22Rv1 (cell line): Measurements from ENCODE around the gene SLC35F4.

Experiments
- H3K27ac ChIP-seq: fragments of 450-650 bp; 2 replicates; pipeline ENCODE4 v1.5.1; 2017
- ZFX ChIP-seq: fragments of 450-650 bp; IDR thresholded peaks from 2 replicates; pipeline ENCODE4 v1.6.1; 2017; ENCODE audit warnings: antibody characterized with exemption, borderline replicate concordance
- TF ChIP-seq, protein P1 (sequence below): fragments of 450-650 bp; IDR thresholded peaks from 2 replicates; pipeline ENCODE4 v1.5.1; 2017; ENCODE audit warnings: mild to moderate bottlenecking

Gene SLC35F4

DNA sequence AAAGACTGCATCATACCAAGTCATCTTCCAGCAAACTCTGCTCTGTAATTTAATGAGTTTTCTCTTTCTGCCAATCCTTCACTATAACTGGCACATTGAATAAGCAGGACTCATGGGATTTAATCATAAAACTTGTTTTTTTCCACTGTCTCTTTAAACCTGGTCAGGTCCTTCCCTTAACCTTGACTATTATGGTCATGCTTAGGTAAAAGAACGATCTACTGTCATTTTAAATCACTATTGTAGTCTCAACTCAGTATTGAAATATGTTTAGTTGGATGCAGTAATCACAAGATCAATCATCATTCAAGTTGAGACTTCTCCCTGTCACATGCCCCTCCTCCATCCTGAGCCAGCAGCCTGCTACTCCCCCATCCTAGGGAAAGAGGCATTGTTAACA is 56.1 kb downstream of the SLC35F4 start:
- no peak for TF ChIP-seq ZFX
- TF ChIP-seq, protein P1, sequence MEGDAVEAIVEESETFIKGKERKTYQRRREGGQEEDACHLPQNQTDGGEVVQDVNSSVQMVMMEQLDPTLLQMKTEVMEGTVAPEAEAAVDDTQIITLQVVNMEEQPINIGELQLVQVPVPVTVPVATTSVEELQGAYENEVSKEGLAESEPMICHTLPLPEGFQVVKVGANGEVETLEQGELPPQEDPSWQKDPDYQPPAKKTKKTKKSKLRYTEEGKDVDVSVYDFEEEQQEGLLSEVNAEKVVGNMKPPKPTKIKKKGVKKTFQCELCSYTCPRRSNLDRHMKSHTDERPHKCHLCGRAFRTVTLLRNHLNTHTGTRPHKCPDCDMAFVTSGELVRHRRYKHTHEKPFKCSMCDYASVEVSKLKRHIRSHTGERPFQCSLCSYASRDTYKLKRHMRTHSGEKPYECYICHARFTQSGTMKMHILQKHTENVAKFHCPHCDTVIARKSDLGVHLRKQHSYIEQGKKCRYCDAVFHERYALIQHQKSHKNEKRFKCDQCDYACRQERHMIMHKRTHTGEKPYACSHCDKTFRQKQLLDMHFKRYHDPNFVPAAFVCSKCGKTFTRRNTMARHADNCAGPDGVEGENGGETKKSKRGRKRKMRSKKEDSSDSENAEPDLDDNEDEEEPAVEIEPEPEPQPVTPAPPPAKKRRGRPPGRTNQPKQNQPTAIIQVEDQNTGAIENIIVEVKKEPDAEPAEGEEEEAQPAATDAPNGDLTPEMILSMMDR: no peak
- no peak overlapping the region for H3K27ac ChIP-seq

DNA sequence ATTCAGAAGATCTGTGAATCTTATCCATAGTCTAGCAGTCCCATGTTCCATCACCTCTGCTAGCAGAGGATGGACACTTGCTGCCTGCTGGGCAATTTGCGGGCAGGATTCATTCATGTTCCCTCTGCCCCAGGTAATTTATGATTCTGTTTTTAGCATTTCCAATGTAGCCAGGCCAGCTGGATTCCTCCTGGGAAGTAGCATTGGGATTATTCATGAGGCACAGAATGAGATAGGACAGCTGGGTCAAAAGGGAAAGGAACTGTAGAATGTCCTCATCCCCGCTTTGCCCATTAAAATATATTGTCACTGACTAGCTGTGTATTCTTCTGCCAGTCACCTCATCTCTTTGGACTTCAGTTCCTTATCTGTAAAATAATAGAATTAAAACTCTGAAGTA is 68.7 kb downstream of the SLC35F4 start:
- no peak overlapping the region for H3K27ac ChIP-seq
- TF ChIP-seq, protein P1: no peak
- TF ChIP-seq ZFX: no peak

DNA sequence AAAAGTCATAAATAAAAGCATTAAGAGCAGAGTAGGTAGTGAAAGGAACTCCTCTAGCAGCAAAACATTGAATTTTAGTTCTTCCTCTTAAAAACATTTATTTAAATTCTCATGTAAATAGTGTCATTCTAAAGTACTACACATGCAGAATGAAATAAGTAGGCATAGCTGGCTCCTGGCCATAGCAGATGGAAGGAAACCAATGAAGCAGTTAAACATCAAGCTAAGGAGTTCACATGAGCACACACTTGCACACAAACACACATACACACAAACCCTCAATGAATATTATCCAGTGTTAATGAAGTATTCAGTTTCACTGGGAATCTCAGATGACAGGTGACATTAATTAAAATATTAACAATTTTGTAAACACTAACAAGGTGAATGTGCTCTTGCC is 69.3 kb downstream of the SLC35F4 start:
- TF ChIP-seq, protein P1: no peak
- TF ChIP-seq ZFX: no peak
- no peak overlapping the region for H3K27ac ChIP-seq

DNA sequence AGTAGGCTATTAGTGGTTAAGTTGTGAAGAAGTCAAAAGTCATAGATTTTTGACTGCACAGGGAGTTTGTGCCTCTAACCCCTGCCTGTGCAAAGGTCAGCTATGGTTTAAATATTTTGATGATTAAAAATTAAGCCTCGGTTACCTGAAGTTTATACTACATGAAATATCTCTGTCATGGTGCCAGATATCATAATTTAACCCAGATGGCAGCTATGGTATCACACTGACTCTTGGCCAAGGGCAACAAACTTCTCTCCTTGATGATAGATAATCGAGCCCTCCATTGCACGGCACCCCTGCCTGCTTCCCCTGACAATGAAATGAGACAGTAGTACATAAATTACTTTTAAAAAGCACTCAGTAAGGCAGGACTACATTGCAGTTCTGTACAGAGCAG is 80.8 kb downstream of the SLC35F4 start:
- no peak overlapping the region for H3K27ac ChIP-seq
- TF ChIP-seq ZFX: no peak
- TF ChIP-seq, protein P1: no peak

DNA sequence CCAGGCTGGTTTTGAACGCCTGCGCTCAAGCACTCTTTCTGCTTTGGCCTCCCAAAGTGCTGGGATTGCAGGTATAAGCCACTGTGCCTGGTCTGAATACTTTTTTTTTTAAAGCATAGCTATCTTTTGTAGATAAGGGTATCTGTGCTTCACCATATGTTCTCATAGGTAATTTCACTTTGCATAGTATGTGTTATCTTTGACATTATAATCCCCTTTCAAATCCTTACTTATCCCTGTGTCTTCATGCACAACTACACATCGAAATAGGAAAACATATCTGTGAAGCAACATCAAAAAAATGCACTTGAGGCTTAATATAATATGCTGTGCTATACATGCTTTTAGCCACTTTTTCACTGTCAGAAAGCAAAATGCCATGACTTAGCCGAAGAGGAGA is 94.1 kb downstream of the SLC35F4 start:
- no peak overlapping the region for H3K27ac ChIP-seq
- TF ChIP-seq ZFX: no peak
- TF ChIP-seq, protein P1: no peak

DNA sequence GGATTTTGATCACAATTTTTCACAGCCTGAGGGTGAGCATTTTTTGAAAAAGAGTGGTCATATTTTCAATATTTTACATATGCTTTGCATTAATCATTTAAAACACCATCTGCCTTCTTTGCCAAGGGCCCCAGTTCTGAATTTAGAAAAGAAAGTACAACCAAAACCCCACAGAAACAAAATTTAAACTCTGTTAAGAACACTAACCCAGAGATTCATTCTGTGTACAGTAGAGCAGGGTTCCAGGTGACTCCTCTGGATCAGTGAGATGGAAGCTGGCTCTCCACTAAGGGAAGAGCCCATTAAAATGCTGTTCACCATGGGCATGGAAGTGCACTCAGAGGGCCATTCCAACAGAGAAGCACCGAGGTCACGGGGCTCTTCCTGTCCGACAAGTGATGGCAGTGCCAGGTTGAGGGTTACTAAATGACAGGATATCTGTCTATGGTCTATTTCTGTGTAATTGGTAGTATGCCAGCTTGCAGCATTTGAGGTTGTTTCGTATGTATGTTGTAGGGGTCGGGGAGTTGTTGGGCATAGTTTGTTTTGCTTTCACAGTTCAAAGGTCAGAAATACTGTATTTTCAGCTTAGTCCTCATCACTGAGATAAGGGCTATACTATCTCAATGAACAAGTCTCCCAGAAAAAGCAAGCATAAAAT is 95.9 kb downstream of the SLC35F4 start:
- no peak overlapping the region for H3K27ac ChIP-seq
- TF ChIP-seq, protein P1: no peak
- TF ChIP-seq ZFX: no peak

DNA sequence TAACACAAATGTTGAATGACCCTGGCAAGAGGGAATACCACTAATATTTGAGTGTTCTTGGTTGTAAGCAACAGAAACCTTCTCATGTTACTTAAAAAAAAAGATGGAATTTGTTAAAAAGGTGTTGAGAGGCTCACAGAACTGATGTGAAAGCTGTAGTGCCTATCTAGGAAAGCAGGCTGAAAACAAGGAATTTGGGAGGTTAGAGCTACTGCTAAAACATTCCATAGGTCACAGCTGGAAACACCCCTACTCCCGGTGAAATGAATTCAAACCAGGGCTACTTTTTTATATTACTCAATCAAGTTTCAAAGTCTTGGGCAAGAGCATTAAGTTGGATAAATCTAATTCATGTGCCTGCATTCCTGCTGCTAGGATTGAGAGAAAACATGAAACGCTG is 104.1 kb downstream of the SLC35F4 start:
- TF ChIP-seq, protein P1: no peak
- TF ChIP-seq ZFX: no peak
- H3K27ac ChIP-seq: no peak overlapping the region
